CD4-positive, alpha-beta T cell (primary cell): ENCODE results near the gene PPP1R26. TPM values are rescaled to one million over a fixed set of nuclear protein-coding genes. Genes with fewer than 3 reads are reported as not detected.
A peak's percentile ranks its signal among the peaks of the same experiment; 100 is the strongest.
"Not testable (repeated sequence)": the region's sequence is repeated elsewhere in the genome, so short reads cannot be mapped to it uniquely, and the experiment has no call there.

Experiments used
- ATAC-seq: fragments of 200-7000 bp; cut with Tn5 transposase; one replicate; pipeline ENCODE4 v1.10.0; 2022; ENCODE audit warnings: mild to moderate bottlenecking; ENCODE audit not compliant: poor library complexity
- CTCF ChIA-PET: fragments of 350-600 bp; sonication (Branson Sonifier 250); formaldehyde crosslinking; loops from one replicate; lab custom pipeline; 2021; ENCODE audit warnings: antibody characterized with exemption, inconsistent platforms; lab: Charles Lee
- POLR2A ChIA-PET: fragments of 350-600 bp; sonication (Branson Sonifier 250); formaldehyde crosslinking; loops from one replicate; lab custom pipeline; 2021; ENCODE audit warnings: antibody characterized with exemption, inconsistent platforms; lab: Charles Lee
- DNase-seq, 14 experiments: peaks; one replicate each; pipeline ENCODE4 v3.0.0-alpha.2; 2013 to 2020; ENCODE audit warnings: mixed read lengths in 2 of 14
- H3K27ac ChIP-seq, 2 donors: one replicate each; pipeline versions ENCODE4 v1.5.1 to v1.7.0; 2013; ENCODE audit warnings: low read length in 2 of 2, low read depth in 1 of 2, mild to moderate bottlenecking in 1 of 2
- H3K27me3 ChIP-seq, 2 experiments: 1 replicate in 1 of 2; 2 replicates in 1 of 2; pipeline versions ENCODE4 v1.6.1 to v1.7.0; 2013; ENCODE audit warnings: low read length in 2 of 2, control low read depth in 1 of 2, mild to moderate bottlenecking in 1 of 2, moderate library complexity in 1 of 2; ENCODE audit not compliant: insufficient read depth in 2 of 2, control insufficient read depth in 1 of 2
- H3K36me3 ChIP-seq: one replicate; pipeline ENCODE4 v1.6.1; 2013; ENCODE audit warnings: low read length, control low read depth; ENCODE audit not compliant: insufficient read depth
- H3K4me1 ChIP-seq: one replicate; pipeline ENCODE4 v1.6.1; 2013; ENCODE audit warnings: low read length, control low read depth; ENCODE audit not compliant: insufficient read depth
- H3K4me3 ChIP-seq: one replicate; pipeline ENCODE4 v1.5.1; 2013; ENCODE audit warnings: mild to moderate bottlenecking, low read length, moderate library complexity
- H3K9me3 ChIP-seq, 2 experiments: 1 replicate in 1 of 2; 2 replicates in 1 of 2; pipeline versions ENCODE4 v1.6.1 to v1.7.0; 2013; ENCODE audit warnings: low read length in 2 of 2, mild to moderate bottlenecking in 2 of 2, control low read depth in 1 of 2, moderate library complexity in 1 of 2; ENCODE audit not compliant: control insufficient read depth in 1 of 2, insufficient read depth in 1 of 2
- H3K27ac Mint-ChIP-seq: one replicate; pipeline ENCODE4 v1.8.0; 2020; ENCODE audit warnings: mixed read lengths
- H3K27me3 Mint-ChIP-seq: one replicate; pipeline ENCODE4 v1.8.0; 2021; ENCODE audit warnings: mixed read lengths
- H3K36me3 Mint-ChIP-seq: one replicate; pipeline ENCODE4 v1.8.0; 2021; ENCODE audit warnings: low read depth, mixed read lengths
- H3K4me1 Mint-ChIP-seq: one replicate; pipeline ENCODE4 v1.8.0; 2021; ENCODE audit warnings: low read depth, mixed read lengths
- H3K4me3 Mint-ChIP-seq: one replicate; pipeline ENCODE4 v1.8.0; 2020; ENCODE audit warnings: mild to moderate bottlenecking, mixed read lengths
- H3K9me3 Mint-ChIP-seq: one replicate; pipeline ENCODE4 v1.8.0; 2020; ENCODE audit warnings: mixed read lengths
- intact Hi-C, 2 experiments: fragments of 100-400 bp; cut with DNase I in 1 of 2; cut with micrococcal nuclease in 1 of 2; formaldehyde crosslinking; loops; one replicate each; pipeline versions ENCODE4 v1.15.1 to v1.9.0; 2023 to 2025; cut with DNase I, micrococcal nuclease
- polyA plus RNA-seq, 2 donors: library from polyadenylated mRNA; unstranded; fragments of 120-200 nt; gene quantifications; one replicate each; pipeline ENCODE4 v1.2.1, GENCODE V29; 2013
- total RNA-seq, 174 experiments: library from RNA in 2 of 174; stranded (reverse) in 2 of 174; gene quantifications; one replicate each; pipeline ENCODE4 v1.2.3 and lab custom pipeline; 2021 to 2026
- TF ChIP-seq, protein P1 (sequence below): fragments of 200-600 bp; IDR thresholded peaks from one replicate; pipeline ENCODE4 v1.8.0; 2022; ENCODE audit warnings: antibody characterized with exemption, mild to moderate bottlenecking

Gene PPP1R26
- total RNA-seq (under 1 TPM; 0.27 to 0.47 TPM), total RNA-seq (lab: John Stamatoyannopoulos, UW) (0.73 to 9.7 (median 2.6) reads per million in 172 experiments)
- polyA plus RNA-seq (2013, experiment 1 of 2), result 1.8 TPM
- 1.2 TPM for polyA plus RNA-seq (2013, experiment 2 of 2)

GRCh38 chr9:135479469-135480052 lies at the start of gene PPP1R26:
PPP1R26 (plus strand) TSS chr9:135479782; CDS start chr9:135484511, 4,729 bp downstream.
- no peak within 1 kb of the TSS for H3K27ac ChIP-seq
- intact Hi-C loops, result no loop called here
- peaks cover 14% of the 10 kb centered on the region for H3K4me1 ChIP-seq
- ChIA-PET CTCF (no interaction called here), POLR2A (interaction anchor here (1.4 kb wide), 1 partner anchor 20 kb away, joined by 3 read pairs; no protein-coding TSS in a partner anchor)
- no peaks in the 10 kb centered on the region for H3K9me3 Mint-ChIP-seq
- peaks cover 49% of the 10 kb centered on the region for H3K27me3 Mint-ChIP-seq
- peak within 1 kb of the TSS; percentile 58 for H3K4me3 ChIP-seq
- H3K4me1 Mint-ChIP-seq, result peaks cover 19% of the 10 kb centered on the region
- no peaks in the 10 kb centered on the region for H3K36me3 Mint-ChIP-seq
- H3K36me3 ChIP-seq, result no peaks in the 10 kb centered on the region
- H3K9me3 ChIP-seq, result peaks cover 0 to 9% of the 10 kb centered on the region in 2 experiments
- peak within 1 kb of the TSS; percentile 95 for H3K4me3 Mint-ChIP-seq
- H3K27me3 ChIP-seq, result peaks cover 37 to 42% of the 10 kb centered on the region in 2 experiments
- no peak within 1 kb of the TSS for H3K27ac Mint-ChIP-seq
- no peak for ATAC-seq
- DNase-seq, result no peak
- TF ChIP-seq, protein P1, sequence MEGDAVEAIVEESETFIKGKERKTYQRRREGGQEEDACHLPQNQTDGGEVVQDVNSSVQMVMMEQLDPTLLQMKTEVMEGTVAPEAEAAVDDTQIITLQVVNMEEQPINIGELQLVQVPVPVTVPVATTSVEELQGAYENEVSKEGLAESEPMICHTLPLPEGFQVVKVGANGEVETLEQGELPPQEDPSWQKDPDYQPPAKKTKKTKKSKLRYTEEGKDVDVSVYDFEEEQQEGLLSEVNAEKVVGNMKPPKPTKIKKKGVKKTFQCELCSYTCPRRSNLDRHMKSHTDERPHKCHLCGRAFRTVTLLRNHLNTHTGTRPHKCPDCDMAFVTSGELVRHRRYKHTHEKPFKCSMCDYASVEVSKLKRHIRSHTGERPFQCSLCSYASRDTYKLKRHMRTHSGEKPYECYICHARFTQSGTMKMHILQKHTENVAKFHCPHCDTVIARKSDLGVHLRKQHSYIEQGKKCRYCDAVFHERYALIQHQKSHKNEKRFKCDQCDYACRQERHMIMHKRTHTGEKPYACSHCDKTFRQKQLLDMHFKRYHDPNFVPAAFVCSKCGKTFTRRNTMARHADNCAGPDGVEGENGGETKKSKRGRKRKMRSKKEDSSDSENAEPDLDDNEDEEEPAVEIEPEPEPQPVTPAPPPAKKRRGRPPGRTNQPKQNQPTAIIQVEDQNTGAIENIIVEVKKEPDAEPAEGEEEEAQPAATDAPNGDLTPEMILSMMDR, result no peak

GRCh38 chr9:135437259-135437658 lies 42.3 kb upstream of the PPP1R26 start:
- no peak for DNase-seq
- peaks cover 0 to 3% of the 10 kb centered on the region in 2 experiments for H3K27me3 ChIP-seq
- CTCF ChIA-PET, result no interaction called here
- peaks cover 8% of the 10 kb centered on the region for H3K9me3 Mint-ChIP-seq
- H3K9me3 ChIP-seq, result peaks cover 0 to 14% of the 10 kb centered on the region in 2 experiments
- no peaks in the 10 kb centered on the region for H3K4me1 ChIP-seq
- no peak overlapping the region for H3K27ac Mint-ChIP-seq
- no peaks in the 10 kb centered on the region for H3K4me1 Mint-ChIP-seq
- TF ChIP-seq, protein P1, result no peak
- H3K4me3 ChIP-seq, result no peak overlapping the region
- no peak overlapping the region for H3K27ac ChIP-seq
- intact Hi-C loops, result no loop called here
- no peak overlapping the region for H3K4me3 Mint-ChIP-seq
- POLR2A ChIA-PET, result no interaction called here
- ATAC-seq, result no peak
- peaks cover 30% of the 10 kb centered on the region for H3K27me3 Mint-ChIP-seq
- no peaks in the 10 kb centered on the region for H3K36me3 Mint-ChIP-seq
- H3K36me3 ChIP-seq, result no peaks in the 10 kb centered on the region

- not testable (repeated sequence) for H3K4me3 Mint-ChIP-seq
These were observed 41.9 kb upstream of the PPP1R26 start for GRCh38 chr9:135437696-135438095.

DNA sequence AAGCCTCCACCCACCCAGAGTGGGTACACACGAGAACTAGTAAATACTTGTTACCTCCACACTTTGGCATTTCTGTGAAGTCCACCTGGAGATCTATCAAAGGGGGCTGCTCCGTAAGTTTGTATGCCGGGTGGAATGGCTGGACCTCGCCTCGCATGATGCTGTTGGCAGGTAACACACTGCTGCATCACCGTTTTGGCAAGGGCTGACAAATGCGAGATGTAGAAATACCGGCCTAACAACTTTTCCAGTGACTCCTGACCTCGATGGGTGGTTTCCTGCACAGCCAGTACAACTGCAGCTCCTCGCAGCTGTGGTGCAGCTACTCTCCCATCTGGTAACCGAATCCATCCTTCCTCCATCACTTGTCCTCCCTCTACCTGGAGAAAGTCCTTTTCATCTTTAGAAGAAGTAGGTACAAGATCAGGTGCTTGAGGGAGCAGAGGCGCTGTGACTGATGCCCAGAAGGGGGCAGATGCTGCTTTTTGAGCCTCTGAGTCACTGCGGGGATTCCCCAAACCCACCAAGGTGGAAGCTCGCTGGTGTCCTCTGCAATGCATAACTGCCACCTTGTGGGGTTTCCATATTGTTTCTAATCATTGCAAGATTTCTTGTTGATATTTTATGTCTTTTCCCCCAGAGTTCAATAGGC lies 40.9 kb upstream of the PPP1R26 start:
- intact Hi-C loops, H3K36me3 Mint-ChIP-seq, H3K27ac Mint-ChIP-seq, H3K27ac ChIP-seq, H3K27me3 ChIP-seq, H3K9me3 ChIP-seq, H3K9me3 Mint-ChIP-seq, H3K4me3 Mint-ChIP-seq, H3K4me3 ChIP-seq, POLR2A ChIA-PET, H3K4me1 ChIP-seq, CTCF ChIA-PET, ATAC-seq, H3K36me3 ChIP-seq, H3K4me1 Mint-ChIP-seq: not testable (repeated sequence)
- H3K27me3 Mint-ChIP-seq, result peaks cover 40% of the 10 kb centered on the region
- DNase-seq, result peak in 2 of 14 experiments; percentile 11 to 23

More at GRCh38 chr9:135437696-135438095, 41.9 kb upstream of the PPP1R26 start:
- intact Hi-C loops, H3K27ac Mint-ChIP-seq, CTCF ChIA-PET, H3K36me3 Mint-ChIP-seq, H3K4me3 ChIP-seq, H3K27me3 ChIP-seq, H3K27ac ChIP-seq, H3K9me3 Mint-ChIP-seq, H3K36me3 ChIP-seq, H3K4me1 Mint-ChIP-seq, H3K4me1 ChIP-seq, ATAC-seq, POLR2A ChIA-PET, DNase-seq: not testable (repeated sequence)
- H3K9me3 ChIP-seq, result peaks cover 0 to 13% of the 10 kb centered on the region in 2 experiments
- peaks cover 34% of the 10 kb centered on the region for H3K27me3 Mint-ChIP-seq

- H3K27ac ChIP-seq, H3K27ac Mint-ChIP-seq, ATAC-seq, intact Hi-C loops, H3K36me3 ChIP-seq, H3K9me3 ChIP-seq, H3K36me3 Mint-ChIP-seq, H3K4me1 Mint-ChIP-seq, CTCF ChIA-PET, H3K4me1 ChIP-seq, DNase-seq, H3K27me3 ChIP-seq, H3K4me3 ChIP-seq, POLR2A ChIA-PET, H3K9me3 Mint-ChIP-seq, H3K4me3 Mint-ChIP-seq: not testable (repeated sequence)
- peaks cover 39% of the 10 kb centered on the region for H3K27me3 Mint-ChIP-seq
These were observed 40.1 kb upstream of the PPP1R26 start for GRCh38 chr9:135439514-135439913.
